Left ventricle myocardium superior (tissue), 1 donor: ENCODE data around the gene C13orf42. TPM values are rescaled to one million over a fixed set of nuclear protein-coding genes. Genes with fewer than 3 reads are reported as not detected.
A peak's percentile ranks its signal among the peaks of the same experiment; 100 is the strongest.

ENCODE experiments used
- ATAC-seq: fragments of 200-7000 bp; cut with Tn5 transposase; one replicate; pipeline ENCODE4 v1.9.1; 2020; ENCODE audit warnings: mild to moderate bottlenecking, moderate library complexity
- DNase-seq: peaks from one replicate; pipeline ENCODE4 v3.0.0-alpha.2; 2020
- intact Hi-C: fragments of 100-400 bp; cut with micrococcal nuclease; formaldehyde crosslinking; loops from one replicate; pipeline ENCODE4 v1.11.0; 2022
- long read RNA-seq: library from polyadenylated mRNA; unstranded; transcript quantifications from one replicate; pipeline ENCODE4 v2.0.0, GENCODE V29; 2021
- total RNA-seq: library from RNA; stranded (reverse); fragmentation: NEBNext Ultra II Directional; extraction: Animal tissue kit (Norgen Biotek cat#: 25700); gene quantifications from one replicate; pipeline ENCODE4 v1.2.1, GENCODE V29; 2021
- donor health status: DM: no; HTN: yes; CAD: no; lungs with severe emphysema.

The C13orf42 gene
- total RNA-seq = not detected
- long read RNA-seq = 0 reads

DNA sequence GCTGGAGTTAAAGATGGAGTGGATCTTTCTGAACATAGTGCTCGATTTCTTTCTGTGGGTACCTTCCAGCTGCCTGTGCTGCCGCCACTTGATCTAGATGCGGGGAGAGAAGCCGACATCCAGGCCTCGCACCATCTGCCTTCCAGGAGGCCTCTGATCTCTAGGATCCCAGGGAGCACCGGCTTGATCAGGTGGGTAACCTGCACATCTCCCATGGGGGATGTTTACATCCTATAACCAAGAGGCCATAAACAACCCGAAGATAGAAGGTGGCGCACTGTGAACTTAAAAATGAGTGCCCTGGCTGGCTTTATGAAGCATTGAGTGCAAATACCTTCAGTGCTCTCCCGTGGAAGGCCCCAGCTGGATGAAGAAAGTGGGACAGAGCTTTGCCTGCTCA is at the start of gene C13orf42:
Gene C13orf42, minus strand, starts transcription at position 101 of the 400 bp plus-strand sequence. Its CDS starts 65 bp downstream, at position 36.
- ATAC-seq (no peak), DNase-seq (no peak)
- intact Hi-C loops = no loop called here

DNA sequence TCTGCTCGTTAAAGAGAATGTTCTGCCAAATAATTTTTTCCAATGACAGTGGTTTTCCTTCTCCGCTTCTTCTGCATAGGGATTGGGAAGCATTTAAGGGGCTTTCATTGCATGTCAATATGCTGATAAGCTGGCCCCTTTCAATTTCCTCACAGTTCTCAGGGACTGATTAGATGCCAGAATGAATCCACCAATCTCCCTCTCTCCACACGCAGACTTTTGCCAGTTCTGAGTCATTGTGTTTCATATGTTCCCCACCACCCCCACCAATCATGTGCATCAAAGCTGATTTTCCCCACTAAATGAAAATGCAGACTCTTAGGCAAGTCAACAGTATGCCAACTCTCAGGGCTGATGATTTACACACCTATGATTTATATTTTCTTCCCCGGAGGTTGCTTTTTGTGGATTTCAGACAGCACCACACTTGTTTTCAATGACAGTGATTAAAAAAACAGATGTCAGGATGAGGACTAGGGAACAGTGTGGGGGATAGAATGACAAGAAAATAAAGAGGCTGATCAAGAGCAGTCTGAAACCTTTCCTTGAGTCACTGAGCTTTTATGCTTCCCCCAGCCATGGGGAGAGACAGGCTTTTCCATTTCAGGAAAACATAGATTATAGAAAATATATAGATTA is 47.9 kb upstream of the C13orf42 start:
- intact Hi-C loops = no loop called here
- no peak for DNase-seq
- no peak for ATAC-seq

DNA sequence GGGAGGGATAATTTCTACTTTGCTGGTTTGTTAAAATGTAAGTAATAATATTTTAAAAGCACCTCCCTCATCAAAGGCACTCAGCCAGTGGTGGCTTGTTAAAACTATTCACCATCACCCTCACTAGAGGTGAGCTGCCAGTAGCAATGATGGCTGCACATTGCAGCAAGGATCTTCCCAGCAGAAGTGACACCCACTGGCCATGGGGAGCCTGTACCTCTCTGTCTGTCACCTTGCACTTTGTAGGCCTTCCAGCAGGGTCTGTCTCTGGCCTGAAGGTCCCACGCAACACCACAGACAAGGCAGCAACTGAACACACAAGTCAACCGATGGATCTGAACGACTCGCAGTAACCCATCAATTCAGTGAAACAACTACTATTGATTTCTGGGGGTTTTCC is 47.3 kb upstream of the C13orf42 start:
- ATAC-seq = no peak
- intact Hi-C loops = no loop called here
- no peak for DNase-seq

DNA sequence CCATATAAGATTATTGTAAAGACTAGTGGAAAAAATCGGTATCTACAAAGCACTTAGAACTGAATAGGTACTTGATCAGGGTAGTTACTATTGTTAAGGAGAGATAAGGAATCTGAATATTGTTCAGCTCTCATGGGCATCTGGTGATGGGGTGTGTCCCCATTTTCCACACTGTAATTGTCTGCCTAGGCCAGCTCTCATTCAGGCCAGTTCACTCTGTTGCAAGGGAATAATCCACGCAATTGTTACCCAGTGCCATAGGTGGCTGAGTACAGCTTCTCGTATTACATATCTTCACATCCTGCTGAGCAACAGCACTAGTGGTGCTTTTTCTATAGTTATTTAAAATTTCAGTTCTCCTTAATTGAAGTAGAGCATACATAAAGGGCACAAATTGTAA is 45.6 kb upstream of the C13orf42 start:
- DNase-seq = no peak
- intact Hi-C loops = no loop called here
- ATAC-seq = no peak

DNA sequence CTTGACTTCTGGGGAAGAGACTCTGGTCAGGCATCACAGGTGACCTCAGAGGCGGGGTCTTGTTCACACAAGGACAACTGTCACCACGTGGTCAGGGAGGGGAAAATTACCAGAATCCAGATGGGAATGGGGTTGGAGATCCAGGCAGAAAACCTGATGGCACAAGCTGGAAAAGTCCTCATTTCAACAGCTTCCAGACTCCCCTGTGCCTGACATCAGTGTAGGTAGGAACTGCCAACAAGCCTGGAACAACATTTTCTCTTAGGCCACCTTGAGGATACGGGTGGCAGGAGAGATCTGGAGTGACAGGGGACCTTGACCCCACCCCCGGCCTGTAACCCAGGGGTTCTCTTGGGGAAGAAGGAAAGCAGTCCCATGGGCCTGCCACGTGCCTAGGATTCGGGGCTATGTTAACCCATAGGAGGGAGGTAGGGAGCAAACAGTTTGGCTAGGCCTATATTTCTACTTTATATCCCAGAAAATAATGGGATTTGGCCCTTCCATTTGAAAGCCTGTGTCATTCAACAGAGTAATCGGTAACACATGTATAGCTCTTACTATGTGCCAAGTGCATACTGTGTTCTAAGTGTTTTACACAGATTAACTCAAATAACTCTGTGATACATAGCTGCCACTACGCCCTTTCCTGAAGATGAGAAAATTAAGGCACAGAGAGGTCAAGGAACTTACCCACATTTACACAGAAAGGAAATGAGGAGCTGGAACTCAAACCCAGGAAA is 44.9 kb upstream of the C13orf42 start:
- intact Hi-C loops = no loop called here
- ATAC-seq (no peak), DNase-seq (no peak)

DNA sequence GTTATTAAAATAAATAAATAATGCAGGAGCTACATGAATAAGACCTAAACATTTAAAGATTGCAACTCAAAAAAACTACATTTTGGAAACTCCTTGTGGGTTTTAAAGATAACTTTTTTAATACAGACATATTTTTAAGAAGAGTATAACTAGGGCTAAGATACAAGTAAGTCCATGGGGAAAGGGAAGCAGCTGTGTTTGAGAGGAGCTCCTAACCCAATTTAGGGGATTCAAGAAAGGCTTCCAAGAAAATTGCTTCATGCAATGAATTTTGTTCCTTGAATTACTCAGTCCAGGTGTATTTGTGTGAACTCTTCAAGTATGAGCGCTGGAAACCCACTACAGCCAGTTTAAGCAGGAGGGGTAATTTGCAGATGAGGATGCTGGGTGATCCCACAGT is 44.1 kb upstream of the C13orf42 start:
- ATAC-seq (no peak), DNase-seq (no peak)
- intact Hi-C loops = no loop called here

DNA sequence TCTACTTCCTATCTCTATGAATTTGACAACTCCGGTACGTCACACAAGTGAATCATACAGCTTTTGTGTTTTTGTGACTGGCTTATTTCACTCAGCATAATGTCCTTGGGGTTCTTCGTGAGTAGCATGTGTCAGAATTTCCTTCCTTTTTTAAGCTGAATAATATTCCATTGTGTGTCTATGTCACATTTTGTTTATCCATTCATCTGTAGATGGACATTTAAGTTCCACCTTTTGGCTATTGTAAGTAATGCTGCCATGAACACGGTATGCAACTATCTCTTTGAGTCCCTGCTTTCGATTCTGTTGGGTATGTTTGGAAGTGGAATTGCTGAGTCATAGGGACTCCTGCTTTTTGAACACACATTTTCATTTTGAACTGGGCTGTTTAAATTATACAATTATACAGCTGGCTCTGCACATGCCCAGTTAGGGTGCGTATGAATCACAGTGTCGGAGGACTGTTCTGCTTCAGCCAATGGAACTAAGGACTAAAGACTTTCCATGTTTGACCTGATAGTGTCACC is 43.0 kb upstream of the C13orf42 start:
- ATAC-seq (no peak), DNase-seq (no peak)
- intact Hi-C loops = no loop called here

DNA sequence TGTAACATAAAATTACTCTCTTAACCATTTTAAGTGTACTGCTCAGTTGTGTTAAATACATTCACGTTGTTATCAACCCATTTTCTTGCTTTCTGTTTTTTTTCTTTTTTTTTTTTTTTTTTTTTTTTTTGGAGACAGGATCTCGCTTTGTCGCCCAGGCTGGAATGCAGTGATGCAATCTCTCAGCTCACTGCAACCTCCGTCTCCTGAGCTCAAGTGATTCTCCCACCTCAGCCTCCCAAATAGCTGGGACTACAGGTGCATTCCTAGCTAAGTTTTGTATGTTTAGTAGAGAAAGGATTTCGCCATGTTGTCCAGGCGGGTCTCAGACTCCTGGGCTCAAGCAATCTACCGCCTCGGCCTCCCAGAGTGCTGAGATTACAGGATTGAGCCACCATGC is 42.5 kb upstream of the C13orf42 start:
- no peak for DNase-seq
- ATAC-seq = no peak
- intact Hi-C loops = no loop called here

DNA sequence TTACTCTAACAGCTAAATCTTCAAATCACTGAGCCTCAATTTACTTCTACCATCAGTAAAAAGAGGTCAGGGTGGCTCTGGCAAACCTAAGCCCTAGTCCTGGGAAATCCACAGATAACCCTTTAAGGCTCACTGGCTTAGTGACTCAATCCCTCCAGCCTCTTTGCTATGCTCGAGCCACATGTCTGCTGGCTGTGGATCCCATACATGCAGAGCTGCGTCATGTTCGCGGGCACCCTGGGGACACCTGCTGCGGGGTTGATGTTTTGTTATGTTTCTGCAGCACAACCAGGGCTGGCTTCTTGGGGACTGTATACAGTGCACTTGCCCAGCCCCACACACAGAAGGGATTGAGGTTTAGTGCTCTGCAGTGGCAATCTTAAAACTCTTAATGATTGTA is 41.6 kb upstream of the C13orf42 start:
- intact Hi-C loops = no loop called here
- DNase-seq (no peak), ATAC-seq (no peak)

DNA sequence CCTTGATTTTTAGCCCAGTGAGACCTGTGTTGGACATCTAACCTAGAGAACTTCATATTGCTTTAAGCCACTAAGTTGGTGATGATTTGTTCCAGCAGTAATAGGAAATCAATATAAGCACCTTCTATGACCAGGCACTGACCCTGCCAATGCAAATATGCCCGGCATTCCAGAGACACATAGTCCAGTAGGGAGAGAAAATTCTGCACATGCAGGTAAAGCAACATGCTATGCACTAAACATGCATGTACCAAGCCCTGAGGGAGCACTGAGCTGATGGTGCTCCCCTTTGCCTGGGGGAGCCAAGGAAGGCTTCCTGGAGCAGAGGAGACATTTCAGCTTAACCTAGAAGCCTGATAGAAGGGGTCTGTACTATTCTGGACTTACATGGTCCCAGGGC is 40.4 kb upstream of the C13orf42 start:
- DNase-seq (no peak), ATAC-seq (no peak)
- intact Hi-C loops = no loop called here

DNA sequence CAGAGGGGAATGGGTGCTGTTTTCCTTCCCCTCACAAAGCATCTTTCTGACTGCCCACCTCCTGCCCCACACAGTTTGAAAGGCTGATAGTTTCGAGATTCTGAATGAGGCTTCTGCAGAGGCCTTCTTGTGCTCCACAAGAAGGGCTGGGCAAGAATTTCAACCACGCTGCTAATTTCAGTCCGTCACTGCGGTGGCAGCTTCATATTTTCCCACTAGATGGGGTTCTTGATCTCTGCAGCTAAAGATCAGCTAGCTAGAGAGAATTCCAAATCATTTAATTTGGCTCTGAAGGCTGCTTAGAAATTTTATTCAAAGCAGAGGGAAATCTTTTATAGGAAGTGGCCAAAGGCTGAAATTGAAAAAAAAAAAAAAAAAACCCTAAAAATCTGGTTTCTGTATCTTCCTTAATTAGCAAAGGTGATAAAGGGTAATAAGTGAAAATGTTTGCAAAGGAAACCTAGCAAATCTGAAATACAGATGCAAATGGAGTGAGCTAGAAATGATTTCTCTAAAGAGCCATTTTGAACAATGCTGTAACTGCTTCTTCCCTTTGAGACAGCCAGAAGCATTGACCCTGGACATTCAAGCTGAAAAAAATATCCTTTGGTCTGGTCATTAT is 38.0 kb upstream of the C13orf42 start:
- no peak for DNase-seq
- ATAC-seq = peak; percentile 71
- intact Hi-C loops = loop anchor here (1.0 kb wide), 1 partner anchor 137 kb away; no protein-coding TSS in a partner anchor

DNA sequence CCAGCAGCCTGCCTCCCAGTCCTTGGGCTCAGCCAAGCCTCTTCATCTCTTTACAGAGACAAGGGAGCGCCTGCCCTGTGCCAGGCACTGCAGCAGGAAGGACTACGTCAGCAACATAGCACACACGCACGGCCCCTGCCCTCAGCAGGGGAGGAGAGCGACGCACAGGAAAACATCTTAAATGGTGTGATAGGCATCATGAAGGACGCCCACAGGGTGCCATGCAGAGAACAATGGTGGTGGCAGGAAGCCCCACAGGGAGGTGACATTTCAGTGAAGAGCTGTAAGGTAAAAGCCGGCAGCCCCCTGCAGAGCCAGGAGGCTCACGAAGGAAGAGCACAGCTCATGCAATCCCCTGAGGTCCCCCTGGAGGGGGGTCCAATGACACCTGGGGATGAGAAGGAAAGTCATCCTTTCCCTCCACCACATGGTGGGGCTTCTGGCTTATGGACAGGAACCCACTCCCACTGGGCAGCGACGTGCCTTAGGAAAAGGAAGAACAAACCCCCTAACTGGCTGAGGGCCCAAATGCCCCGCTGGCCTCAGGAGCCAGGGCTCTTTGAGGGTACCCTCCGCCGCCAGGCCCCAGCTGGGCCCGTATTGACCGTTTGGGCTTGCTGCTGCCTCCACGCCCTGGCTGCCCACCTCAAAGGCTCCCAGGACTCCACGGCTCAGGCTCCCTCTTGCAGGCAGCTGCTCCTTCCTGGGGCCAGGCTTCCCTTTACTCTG is 37.3 kb upstream of the C13orf42 start:
- intact Hi-C loops = no loop called here
- DNase-seq (no peak), ATAC-seq (peak; percentile 15)

DNA sequence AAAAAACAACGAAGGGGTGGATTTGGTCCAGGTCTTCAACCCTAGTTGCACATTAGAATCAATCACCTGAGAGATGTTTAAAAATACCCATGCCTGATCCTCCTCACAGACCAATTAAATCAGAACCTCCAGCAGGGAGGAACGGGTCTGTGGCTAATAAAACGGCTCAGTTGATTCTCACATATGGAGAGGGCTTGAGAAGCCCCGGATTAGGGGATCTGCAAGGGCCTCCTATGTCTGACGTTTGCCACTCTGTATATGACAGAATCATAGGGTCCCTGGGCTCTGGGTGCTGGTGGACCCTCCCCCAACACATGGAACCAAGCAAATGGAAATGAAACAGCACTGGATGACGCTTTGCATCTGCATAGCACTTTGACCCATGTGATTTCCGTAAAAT is 36.7 kb upstream of the C13orf42 start:
- intact Hi-C loops = no loop called here
- ATAC-seq (no peak), DNase-seq (no peak)

DNA sequence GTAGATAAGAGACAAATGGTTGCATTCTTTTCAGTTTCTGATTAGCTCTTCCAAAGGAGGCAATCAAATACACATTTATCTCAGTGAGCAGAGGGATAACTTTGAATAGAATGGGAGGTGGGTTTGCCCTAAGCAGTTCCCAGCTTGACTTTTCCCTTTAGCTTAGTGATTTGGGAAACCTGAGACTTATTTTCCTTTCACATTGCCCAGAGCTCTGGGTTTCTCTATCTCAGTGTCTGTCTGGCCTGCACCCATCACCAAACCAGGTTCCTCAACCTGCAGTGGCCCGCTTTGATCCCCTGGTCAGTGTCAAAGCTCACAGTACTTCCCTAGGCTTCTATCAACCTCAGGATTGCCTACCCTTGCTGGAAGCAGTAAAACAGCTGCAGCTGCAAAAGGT is 35.6 kb upstream of the C13orf42 start:
- ATAC-seq (no peak), DNase-seq (no peak)
- intact Hi-C loops = no loop called here

DNA sequence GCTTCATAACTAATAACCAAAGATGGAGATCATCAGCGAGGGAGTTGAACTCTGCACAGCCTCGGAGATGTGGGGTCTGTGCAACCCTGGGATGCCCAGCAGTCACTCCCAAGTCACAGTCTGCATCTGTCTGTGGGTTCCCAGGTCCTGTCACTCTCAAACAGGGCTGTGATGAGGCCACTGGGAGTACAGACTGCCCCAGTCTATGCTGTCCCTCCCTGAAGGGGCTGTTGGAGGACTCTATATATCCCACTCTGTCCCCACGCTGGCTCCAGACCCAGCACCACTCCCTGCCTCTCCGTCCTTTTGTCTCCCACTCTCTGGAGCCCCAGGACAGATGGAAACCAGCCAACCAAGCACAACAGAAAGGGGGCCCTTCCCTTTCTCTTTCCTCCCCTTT is 26.2 kb upstream of the C13orf42 start:
- intact Hi-C loops = no loop called here
- ATAC-seq (no peak), DNase-seq (no peak)

DNA sequence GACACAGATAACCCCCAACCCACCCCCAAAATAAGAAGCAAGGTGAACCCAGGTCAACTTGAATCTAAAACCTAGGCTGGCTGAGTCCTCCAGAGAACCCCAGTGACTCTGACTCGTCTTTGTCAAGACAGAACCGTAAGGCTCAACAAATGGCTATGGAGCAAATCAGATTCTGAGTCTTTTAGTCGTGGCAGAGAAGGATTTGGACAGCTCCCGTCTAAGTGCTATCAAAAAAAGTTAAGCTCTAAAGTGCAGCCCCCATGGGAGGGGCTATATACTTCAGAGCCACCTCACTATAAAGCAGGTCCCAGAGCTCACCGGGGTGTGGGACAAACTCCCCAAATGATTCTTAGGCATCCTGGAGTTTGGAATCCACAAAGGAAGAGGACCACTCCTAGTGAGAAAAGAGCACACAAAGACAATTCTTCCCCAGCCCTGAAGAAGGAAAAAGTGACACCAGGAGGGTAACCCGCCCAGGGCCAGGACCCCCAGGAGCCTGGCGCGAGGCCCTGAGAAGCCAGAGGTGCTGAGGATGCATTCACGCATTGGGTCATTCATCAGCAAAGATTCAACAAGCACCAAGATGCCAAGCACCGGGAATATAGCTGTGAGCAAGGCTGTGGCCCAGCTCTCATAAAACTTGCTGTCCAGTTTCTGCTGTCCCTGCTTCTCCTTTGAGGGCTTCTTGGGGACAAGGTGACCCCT is 25.4 kb upstream of the C13orf42 start:
- no peak for ATAC-seq
- DNase-seq = no peak
- intact Hi-C loops = no loop called here

DNA sequence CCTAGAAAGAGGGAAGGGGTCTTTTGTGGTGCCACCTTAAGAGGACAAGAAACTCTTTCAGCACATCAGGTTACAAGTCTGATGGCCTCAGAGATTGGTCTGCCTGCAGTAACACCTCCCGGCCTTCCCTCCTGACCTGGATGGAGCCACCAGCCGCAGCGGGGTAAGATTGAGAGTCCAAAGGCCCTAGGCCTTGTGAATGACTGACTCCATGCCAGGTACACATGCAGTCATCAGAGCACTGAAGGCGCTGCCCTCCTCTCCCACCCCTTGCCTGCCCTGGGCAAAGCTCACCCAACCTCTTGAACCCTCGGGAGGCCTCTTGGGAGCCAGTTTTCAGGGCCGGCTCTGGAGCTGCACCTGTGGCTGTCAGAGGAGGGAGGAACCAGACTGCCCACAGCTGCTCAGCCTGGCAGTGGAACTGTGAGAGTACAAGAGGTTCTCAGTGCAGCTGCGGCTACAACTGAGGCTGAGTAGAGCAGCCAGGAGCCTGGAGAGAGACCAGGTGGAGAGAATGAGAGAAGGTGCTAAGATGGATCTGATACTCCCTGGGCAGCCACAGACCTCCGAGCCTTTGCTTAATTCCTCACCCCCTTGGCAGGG is 23.8 kb upstream of the C13orf42 start:
- DNase-seq = no peak
- intact Hi-C loops = no loop called here
- no peak for ATAC-seq

DNA sequence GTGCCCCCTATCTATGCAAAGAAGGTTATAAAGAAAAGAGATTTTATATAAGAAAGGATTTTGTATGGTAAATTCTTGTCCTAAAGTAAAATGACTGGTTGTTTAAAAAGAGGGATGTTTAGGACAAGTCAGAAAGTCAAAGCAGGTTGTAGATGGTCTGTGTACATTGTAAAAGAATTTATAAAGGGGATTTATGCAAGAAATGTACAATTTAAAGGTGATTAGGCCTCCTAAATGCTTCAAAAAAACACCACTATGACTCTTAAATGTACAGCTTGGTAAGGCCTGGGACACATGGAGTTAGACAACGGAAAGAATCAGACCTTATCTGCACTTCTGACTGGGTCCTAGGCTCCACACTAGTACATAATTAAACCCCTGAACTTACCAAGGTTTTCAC is 19.3 kb upstream of the C13orf42 start:
- no peak for ATAC-seq
- DNase-seq = no peak
- intact Hi-C loops = no loop called here
